ENCODE data around the gene NIT1. TPM values are rescaled to one million over a fixed set of nuclear protein-coding genes. Genes with fewer than 3 reads are reported as not detected.

Gene NIT1
- total RNA-seq, 1 donor from 2014 or later = 40.6 TPM

DNA sequence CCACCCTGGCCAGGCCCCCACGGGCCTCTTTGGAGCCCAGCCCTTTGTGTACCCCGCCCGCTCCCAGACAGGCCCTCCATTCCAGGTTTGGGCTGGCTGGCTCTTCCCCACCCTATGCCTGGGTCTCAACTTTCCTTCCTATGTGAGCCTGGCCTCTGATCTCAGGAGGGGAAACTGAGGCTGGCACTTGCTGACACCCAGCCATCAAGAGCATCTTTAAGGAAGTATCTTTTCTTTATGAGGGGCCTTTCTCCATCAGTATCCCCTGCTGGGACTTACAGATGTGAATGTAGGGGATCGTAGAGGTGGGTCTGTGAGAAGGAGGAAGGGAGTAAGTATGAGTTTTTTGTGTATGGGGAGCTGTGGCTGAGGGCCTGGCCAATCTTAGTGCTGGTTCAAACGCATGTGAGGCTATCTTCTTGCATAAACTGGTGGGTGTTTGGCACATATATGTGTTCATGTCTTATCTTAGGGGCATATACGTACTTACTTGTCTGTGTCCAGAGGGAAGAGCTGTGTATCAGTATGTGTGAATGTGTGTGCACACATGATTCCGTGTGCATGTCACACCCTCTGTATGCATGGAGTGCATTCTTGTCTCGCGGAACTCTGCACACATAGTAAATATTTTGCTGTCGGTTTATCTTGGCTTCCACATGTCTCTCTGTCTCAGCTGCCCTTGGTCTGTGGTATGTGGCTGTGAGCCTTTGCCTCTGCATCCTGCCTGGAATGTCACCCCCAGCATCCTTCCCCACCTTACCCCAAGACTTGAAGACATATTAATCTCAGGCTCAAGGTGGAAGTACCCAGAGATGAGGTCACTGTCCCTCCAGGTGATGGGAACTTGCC lies 33.9 kb upstream of the NIT1 start:
- intact Hi-C loops (cut with micrococcal nuclease) = no loop called here

DNA sequence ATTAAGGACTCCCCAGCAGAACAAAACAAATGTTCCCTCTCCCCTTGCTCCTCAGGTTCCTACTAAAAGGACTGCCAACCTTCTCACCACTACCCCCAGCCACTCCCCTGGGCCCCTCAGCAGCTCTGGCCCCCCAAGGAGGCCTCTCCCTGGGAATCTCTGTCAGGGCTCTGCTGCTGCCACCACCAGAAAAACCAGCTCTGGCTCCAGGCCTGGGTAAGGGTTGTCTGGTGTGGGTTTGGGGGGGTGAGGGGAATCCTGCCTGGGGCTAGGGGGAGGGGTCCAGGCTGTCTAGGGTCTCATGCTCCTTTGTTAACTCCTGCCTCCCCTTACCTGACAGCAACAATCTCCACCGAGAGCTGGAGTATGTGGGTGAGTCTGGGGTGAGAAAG lies 33.3 kb upstream of the NIT1 start:
- intact Hi-C loops (cut with micrococcal nuclease) = no loop called here

DNA sequence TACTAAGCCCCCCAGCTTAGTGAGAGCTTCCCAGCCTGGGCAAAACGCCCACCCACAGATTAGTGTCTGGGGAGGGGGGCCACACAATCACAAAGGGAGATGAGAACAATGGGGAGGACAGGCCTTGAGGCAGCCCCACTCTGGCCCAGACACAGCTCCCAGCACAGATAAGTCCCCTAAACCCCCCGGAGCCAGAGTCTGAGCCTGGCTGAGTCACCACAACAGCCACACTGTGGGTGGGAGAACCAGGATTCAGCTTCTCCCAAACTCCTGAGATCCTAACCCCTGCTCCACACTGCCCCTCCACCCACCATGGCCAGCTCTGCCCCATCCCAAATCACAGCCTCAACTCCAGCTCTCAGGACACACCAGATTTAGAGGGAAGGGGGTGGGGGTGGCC lies 32.7 kb upstream of the NIT1 start:
- intact Hi-C loops (cut with micrococcal nuclease) = no loop called here

DNA sequence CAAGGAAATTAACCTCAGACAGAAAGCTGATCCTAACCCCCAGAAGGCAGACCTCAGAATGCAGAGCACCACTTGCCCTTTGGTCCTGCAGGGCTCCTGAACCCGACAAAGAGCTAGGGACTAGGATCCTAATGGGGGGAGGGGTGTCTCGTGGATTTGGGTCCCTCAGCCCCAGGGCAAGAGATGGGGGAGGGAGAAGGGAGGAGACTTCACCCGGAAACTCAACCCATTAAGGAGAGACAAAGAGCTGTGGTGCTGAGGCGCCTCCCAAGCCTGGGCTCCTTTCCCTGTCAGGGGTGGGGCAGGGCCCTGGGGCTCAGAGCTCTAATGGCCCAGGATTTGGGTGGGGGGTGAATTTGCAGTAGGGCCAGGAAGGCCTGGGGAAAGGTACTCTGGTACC lies 31.4 kb upstream of the NIT1 start:
- intact Hi-C loops (cut with micrococcal nuclease) = no loop called here

DNA sequence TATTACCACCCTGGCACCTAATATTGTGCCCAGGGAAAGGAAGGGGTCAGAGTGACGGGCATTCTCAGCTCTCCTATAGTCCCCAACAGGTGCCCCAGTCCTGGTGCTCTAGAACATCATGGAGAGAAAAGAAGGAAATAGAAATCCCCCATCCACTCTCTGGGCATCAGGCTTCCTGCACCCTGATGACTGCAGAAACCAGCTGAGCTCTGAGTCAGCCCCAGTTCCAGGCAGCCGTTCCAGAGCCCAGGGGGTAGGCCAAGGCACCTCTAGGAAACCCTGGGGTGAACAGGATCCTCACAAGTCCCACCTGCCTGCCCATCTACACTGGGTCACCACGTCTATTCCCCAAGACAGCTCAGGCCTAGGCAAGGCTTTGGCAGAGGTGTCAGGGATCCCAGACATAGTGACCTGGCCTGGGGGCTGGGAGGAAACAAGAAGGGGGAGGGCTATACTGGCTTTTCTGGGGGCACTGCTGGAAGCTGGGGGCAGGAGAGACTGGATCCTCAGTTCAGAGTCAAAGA lies 29.3 kb upstream of the NIT1 start:
- intact Hi-C loops (cut with micrococcal nuclease) = no loop called here

DNA sequence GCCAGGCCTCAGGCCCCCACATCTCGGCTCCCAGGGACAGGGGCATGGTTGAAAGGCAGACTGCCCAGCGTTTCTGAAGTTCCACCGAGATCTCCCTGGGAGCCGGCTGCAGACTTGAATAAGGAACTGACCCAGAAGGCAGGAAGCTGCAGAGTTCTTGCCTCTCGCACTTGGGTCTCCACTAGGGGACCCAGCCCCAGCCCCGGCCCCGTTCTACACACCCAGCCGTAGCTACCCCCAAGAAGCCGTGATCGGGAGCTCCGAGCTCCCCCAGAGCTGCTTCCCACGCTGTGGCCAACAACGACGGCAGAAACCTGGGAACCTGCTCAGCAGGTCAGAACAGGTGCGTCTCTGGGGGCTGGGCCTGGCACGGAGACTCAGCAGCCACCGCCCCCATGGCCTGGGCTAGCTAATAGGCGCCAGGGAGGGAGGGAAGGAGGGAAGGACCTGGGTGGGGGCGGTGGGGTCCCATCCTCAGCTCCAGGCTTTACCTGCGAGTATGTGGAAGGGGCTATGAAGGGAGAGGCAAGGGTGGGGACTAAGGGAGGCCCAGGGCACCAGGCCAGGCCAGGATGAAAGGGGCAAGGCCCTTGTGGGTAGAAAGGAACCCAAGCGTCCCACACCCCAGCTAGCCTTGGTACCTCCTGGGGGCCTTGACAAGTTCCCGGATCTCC lies 28.5 kb upstream of the NIT1 start, which contains the start of gene NECTIN4:
Gene NECTIN4 (minus strand): TSS at position 308 of the 674 bp plus-strand sequence. CDS start 262 bp downstream, at position 46.
- intact Hi-C loops (cut with micrococcal nuclease) = no loop called here

DNA sequence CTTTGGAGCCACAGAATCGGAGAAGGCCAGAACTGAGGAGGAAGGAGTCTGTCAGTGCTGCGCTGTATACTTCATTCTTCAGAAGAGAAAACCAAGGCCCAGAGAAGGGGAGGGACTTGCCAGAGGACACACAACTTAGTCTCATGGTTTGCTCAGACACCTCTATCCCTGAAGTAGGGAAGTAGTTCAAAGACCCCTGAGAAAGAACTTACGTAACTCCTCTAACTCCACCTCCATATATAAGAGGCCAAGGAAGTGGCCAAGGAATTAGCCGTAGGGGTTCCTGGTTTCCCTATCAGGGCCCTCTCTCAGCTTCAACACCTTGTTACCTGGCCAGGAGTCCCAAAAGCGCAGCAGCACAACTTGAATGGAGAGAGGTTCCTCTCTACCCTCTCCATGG lies 28.0 kb upstream of the NIT1 start:
- intact Hi-C loops (cut with micrococcal nuclease) = no loop called here

DNA sequence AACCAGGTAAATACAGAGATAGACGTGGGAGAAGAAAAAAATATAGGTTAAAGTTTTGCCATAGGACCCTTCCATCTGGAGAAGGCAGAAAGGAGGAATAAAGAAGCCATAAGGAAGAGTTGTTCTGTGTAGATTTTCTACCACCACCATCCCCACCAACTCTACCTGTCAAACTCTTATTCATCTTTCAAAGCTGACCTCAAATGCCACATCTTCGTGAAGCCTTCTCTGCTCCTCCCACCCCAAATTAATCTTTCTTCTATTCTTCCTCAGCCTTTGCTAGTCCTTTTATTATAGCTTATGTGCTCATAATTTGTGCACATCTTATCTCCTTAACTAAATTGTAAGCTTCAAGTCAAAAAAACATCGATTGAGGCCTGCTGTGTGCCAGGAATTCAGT lies 27.3 kb upstream of the NIT1 start:
- intact Hi-C loops (cut with micrococcal nuclease) = no loop called here

DNA sequence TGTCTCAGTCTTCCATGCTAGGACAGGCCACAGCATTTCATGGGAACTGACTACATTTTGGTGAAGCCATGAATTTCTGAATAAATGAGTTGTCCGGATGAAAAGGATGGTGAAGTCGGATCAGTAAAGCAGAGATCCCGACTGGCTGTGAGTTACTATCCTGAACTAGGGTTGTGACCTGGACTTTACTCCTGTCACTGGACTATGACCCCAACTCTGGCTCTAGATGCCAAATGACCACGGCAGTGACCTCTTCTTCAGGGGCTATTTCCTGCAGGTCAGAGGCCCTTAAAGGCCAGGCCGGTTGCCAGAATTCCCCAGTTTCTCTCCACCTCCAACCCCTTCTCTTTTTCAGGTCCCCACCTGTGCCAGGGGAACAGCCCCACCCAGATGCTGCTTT lies 26.8 kb upstream of the NIT1 start:
- intact Hi-C loops (cut with micrococcal nuclease) = no loop called here

DNA sequence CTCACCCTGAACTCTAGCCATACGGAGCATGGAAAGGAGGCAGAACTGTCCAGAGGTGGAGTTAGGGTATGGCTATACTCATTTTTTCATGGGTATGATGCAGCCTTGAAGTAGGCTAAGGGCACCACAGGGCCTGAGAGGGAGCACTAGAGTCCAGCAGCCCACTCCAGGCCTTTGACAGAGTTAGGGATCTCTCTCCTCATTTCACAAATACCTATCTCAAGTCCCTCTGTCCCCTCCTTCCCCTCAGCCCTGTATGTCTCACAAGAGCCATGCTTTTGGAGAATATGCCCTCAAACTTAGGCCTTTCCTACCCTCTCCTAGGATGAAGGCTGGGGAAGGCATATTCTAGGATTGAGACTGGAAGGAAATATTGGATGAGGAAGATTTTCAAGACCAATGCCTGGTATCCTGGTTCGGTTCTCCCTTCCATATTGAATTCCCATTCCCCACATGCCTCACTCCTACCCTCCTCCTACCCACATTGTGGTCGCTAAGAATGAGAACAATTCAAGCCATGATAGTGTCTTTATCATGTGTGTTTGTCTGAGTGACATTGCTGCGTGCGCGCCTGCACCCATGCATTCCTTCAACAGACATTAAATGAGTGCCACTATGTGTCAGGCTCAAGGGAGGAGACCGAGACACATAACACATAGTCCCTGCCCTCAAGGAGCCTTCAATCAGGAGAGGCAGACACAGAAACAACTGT lies 26.0 kb upstream of the NIT1 start:
- intact Hi-C loops (cut with micrococcal nuclease) = loop anchor here (1.0 kb wide), 1 partner anchor 24 kb away; no protein-coding TSS in a partner anchor

DNA sequence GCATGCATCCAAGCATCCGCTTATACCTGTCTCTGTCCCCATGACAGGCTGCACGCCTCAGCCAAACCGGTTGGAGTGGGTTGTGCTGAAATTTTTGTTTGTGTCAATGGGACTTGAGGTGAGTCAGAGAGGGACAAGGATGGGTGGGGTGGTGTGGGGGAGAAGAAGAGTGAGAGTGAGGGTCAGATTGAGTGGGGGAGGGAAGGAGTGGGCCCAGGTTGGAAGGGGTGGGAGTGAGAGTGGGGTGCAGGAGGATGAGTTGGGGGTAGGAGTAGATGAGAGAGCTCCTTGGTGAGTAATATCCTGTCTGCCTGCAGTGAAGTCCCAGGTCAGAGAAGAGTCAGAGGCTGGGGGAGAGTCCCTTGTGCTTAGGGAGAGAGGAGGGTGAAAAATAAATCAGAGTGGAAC lies 25.3 kb upstream of the NIT1 start:
- intact Hi-C loops (cut with micrococcal nuclease) = loop anchor here (1.0 kb wide), 1 partner anchor 24 kb away; no protein-coding TSS in a partner anchor

DNA sequence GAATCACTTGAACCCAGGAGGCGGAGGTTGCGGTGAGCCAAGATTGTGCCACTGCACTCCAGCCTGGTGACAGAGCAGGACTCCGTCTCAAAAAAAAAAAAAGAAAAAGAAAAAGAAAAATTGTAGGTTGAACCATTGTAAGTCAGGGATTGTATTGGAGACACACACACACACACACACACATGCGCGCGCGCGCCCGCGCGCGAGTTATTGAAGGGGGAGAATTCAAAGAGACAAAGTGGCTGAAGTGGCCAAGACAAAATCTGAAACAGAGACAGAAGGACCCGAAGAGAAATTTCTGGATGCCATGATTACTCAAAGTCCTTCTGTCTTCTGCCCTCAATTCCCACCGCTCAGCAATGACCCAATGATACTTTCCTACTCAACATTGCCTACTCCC lies 23.4 kb upstream of the NIT1 start:
- intact Hi-C loops (cut with micrococcal nuclease) = no loop called here

DNA sequence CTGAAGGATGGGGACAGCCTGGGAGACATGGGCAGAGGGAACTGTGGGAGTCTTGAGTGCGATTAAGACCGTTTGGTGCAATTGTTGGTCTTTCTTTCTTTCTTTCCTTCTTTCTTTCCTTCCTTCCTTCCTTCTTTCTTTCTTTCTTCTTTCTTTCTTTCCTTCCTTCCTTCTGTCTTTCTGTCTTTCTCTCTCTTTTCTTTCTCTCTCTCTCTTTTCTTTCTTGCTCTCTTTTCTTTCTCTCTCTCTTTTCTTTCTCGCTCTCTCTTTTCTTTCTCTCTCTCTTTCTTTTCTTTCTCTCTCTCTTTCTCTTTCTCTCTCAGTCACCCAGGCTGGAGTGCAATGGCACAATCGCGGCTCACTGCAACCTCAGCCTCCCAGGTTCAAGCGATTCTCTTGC lies 22.7 kb upstream of the NIT1 start:
- intact Hi-C loops (cut with micrococcal nuclease) = loop anchor here (5.0 kb wide), 1 partner anchor 258 kb away; no protein-coding TSS in a partner anchor

DNA sequence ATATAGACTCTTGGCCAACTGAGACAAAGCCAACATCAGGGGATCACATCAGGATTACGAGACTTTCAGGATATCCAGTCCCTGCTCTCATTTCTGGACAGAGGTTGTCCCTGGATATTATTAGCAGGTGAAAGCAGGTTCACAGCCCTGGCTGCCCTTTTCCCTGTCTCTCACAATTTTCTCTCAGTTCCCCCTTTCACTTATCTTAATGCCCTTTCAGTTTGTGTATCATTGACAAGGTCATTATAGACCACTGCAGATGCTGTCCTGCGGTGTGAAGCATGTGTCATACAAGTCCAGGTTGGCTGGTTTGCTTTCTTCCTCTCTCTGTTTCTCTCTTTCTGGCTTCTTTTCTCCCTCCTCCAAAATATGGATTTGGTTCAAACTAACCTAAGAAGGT lies 21.9 kb upstream of the NIT1 start:
- intact Hi-C loops (cut with micrococcal nuclease) = loop anchor here (5.0 kb wide), 1 partner anchor 259 kb away; no protein-coding TSS in a partner anchor

DNA sequence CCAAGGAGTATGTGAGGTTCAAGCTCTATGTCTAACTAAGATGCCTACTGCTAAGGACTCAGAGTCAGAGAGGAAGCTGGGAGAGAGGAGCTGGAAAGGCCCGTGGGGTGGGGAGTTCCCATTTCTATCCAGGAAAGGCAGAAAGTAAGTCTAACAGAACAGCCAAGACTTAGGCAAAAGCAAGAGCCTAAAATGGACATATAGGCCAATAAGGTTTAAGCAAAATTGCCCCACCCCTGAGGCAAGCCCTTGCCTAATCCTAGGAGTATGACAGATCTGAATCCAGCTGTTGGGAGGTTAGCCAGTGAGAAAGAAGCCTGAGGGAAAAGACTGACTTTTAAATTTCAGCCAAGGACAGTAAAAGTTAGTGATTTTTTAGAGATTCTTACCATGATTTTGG lies 21.4 kb upstream of the NIT1 start:
- intact Hi-C loops (cut with micrococcal nuclease) = loop anchor here (5.0 kb wide), 1 partner anchor 259 kb away; no protein-coding TSS in a partner anchor

DNA sequence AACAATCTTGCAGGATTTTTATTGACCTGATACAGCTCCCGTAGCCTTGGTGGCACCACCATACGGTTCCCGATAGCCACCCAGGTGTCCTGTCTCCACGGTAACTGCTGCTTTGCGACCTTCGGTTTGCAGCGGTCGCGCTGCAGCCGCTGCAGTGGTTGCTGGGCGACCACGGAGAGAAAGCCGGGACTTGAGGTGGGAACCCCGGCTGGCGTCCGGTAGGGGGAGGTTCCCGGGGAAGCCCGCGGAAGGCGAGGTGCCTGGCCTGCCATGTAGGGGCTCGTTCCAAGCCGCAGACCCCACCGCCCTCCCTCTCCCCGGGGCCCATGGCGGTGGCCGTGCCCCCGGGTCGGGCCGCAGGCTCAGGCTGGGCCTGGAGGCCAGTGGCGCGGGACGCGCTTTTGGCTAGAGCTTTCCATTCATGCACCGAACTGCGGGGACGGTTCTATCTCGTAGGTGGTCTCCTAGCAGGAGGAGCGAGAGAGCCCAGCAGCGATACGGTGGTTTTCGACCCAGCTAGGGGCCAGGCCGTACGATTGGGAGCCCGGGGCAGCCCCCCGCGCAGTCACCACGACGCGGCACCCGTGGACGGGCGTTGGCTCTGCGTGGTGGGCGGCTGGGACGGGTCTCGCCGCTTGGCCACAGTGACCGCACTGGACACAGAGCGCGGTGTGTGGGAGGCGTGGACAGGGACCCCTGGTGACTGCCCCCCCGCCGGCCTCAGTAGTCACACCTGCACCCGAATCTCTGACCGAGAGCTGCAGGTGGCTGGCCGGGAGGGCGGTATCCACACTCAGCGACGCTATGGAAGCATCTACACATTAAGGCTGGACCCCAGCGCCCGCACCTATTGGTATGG lies 19.5 kb upstream of the NIT1 start, which contains the start of gene KLHDC9:
Gene KLHDC9 (plus strand): TSS at position 152 of the 859 bp plus-strand sequence. CDS start 175 bp downstream, at position 327.
- intact Hi-C loops (cut with micrococcal nuclease) = loop anchor here (1.0 to 5.0 kb wide), 2 partner anchors 20 to 261 kb away; partner anchors contain the start of genes NIT1 and PFDN2

DNA sequence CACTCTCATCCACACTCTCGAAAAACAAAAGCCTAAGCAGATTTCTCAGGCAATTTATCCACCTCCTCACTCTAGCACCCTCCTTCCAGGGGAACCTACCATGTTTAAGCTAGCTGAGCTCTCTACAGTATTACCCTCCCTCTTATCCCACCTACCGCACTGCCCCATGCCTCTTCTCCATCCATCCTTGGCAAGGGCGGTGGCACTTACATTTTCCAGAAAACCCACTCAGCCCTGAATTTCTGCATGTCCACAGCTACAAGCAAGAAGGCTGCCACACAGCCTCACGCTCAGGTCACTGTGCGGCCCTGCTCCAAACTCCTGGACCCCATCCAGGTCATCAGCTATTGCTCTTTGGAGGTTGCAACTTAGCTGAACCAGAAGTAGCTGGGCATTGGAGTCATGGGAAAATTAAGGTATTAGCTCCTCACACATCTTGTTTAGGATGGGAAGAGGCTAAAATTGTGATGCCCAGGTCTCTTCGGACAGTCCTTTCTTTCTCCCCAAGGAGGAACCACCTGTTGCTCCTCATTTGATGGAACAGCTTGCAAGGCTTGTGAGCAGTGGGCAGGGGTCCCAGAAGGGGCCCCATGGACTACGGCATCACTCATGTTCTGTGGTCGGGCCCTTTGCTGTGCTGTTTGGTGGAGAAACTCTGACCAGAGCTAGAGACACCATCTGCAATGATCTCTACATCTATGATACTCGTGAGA lies 18.7 kb upstream of the NIT1 start:
- intact Hi-C loops (cut with micrococcal nuclease) = loop anchor here (5.0 kb wide), 1 partner anchor 262 kb away; no protein-coding TSS in a partner anchor

DNA sequence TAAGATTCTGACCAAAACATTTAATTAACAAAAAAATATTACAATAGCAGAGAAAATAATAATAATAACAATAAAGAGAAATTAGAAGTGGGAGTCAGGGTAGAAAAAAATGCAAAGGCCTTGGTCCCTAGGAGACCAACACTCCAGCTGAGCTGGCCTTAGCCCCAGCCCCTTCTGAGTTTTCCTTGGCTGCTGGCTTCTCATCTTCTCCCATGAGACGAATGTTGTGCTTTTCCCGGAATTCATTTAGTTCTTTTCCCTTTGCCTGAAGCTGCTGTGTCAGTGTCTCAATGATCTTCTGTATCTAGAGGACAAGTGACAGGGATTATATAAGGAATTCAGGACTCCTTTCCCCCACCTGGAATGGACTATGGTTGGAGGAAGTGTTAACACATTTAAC lies 17.3 kb upstream of the NIT1 start:
- intact Hi-C loops (cut with micrococcal nuclease) = no loop called here

DNA sequence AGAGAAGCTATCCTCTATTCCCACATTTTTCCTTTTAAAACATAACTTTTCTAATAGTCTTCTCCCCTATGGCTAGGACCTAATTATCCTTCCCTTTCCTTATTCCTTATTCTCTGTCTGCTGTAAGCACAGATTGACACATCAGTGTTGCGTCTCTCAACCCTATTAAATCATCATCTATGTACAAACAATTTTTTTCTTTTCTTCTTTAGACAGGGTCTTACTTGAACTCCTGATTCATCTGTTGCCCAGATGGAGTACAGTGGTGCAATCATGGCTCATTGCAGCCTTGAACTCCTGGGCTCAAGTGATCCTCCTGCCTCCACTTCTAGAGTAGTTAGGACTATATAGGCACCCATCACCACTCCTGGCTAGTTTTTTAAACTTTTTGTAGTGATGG lies 11.5 kb upstream of the NIT1 start:
- intact Hi-C loops (cut with micrococcal nuclease) = no loop called here
